ENCODE measurements around the gene SMPD4. TPM values are rescaled to one million over a fixed set of nuclear protein-coding genes. Genes with fewer than 3 reads are reported as not detected.

The SMPD4 gene
- total RNA-seq, 6 donors from 2014 or later, result 33.3 to 109 (median 44.6) TPM

DNA sequence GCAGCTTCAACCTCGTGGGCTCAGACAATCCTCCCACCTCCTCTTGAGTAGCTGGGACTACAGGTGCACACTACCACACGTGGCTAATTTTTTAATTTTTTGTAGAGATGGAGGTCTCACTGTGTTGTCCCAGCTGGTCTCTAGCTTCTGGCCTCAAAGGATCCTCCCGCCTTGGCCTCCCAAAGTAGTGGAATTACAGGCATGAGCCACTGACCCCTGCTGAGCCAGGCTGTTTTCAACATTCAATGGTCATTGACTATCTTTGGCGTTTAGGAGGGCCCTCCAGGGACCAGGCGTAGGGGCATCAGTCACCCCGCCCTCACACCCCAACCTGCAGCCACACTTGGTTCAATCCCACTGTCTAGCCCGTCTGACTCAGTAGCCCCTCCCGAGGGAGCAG lies 5.9 kb upstream of the SMPD4 start:
- ATAC-seq (ENCODE audit: low FRiP score in 2 of 2) (no peak), DNase-seq (no peak)
- Histone ChIP-seq H3K27me3 (no peaks in the 10 kb centered on the region), H3K27ac (no peak overlapping the region), H3K9me3 (no peaks in the 10 kb centered on the region), H3K36me3 (peaks cover 0 to 9% (median 0%) of the 10 kb centered on the region in 4 donors), H3K4me3 (no peak overlapping the region), H3K4me1 (peaks cover 0 to 15% (median 11%) of the 10 kb centered on the region in 4 donors)
- WGBS, 2 donors, result 90 to 93% methylated on average over 3 to 8 of the region's 8 CpGs
- TF ChIP-seq, protein P1, sequence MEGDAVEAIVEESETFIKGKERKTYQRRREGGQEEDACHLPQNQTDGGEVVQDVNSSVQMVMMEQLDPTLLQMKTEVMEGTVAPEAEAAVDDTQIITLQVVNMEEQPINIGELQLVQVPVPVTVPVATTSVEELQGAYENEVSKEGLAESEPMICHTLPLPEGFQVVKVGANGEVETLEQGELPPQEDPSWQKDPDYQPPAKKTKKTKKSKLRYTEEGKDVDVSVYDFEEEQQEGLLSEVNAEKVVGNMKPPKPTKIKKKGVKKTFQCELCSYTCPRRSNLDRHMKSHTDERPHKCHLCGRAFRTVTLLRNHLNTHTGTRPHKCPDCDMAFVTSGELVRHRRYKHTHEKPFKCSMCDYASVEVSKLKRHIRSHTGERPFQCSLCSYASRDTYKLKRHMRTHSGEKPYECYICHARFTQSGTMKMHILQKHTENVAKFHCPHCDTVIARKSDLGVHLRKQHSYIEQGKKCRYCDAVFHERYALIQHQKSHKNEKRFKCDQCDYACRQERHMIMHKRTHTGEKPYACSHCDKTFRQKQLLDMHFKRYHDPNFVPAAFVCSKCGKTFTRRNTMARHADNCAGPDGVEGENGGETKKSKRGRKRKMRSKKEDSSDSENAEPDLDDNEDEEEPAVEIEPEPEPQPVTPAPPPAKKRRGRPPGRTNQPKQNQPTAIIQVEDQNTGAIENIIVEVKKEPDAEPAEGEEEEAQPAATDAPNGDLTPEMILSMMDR (IDR thresholded peaks at IDR 0.05), result no peak
- TF ChIP-seq POLR2AphosphoS5 (IDR thresholded peaks at IDR 0.05) (no peak), EP300 (IDR thresholded peaks at IDR 0.05) (no peak), POLR2A (IDR thresholded peaks at IDR 0.05) (no peak)

DNA sequence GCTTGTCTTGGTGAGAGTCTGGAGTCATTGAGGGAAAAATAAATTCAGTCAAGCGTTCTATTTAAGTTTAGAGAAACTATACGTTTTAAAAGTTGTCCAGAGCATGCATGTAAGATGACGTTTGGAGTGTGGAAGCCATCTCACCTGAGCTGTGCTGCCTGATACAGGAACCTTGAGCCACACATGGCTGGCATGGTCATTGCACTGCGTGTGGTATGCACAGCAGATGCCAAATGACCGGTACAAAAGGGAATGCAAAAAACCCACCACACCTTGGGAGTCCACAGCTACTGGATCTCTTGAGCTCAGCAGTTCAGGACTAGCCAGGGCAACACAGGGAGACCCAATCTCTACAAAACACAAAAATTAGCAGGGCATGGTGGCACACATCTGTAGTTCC lies 5.0 kb upstream of the SMPD4 start:
- no peak overlapping the region for H3K4me3 ChIP-seq
- peaks cover 0 to 15% (median 11%) of the 10 kb centered on the region in 4 donors for H3K4me1 ChIP-seq
- H3K36me3 ChIP-seq, result peaks cover 0 to 7% (median 0%) of the 10 kb centered on the region in 4 donors
- H3K9me3 ChIP-seq, result no peaks in the 10 kb centered on the region
- DNase-seq, result no peak
- TF ChIP-seq, protein P1 (IDR thresholded peaks at IDR 0.05), result no peak
- TF ChIP-seq POLR2A (IDR thresholded peaks at IDR 0.05) (no peak), EP300 (IDR thresholded peaks at IDR 0.05) (no peak), POLR2AphosphoS5 (IDR thresholded peaks at IDR 0.05) (no peak)
- H3K27ac ChIP-seq, result no peak overlapping the region
- no peaks in the 10 kb centered on the region for H3K27me3 ChIP-seq
- 92 to 93% methylated on average over 5 of the region's 5 CpGs for WGBS, 2 donors
- ATAC-seq (ENCODE audit: low FRiP score in 2 of 2), result no peak

- ATAC-seq (ENCODE audit: low FRiP score in 2 of 2), result no peak
Observed at GRCh38 chr2:130185896-130186295, 4.5 kb upstream of the SMPD4 start.

DNA sequence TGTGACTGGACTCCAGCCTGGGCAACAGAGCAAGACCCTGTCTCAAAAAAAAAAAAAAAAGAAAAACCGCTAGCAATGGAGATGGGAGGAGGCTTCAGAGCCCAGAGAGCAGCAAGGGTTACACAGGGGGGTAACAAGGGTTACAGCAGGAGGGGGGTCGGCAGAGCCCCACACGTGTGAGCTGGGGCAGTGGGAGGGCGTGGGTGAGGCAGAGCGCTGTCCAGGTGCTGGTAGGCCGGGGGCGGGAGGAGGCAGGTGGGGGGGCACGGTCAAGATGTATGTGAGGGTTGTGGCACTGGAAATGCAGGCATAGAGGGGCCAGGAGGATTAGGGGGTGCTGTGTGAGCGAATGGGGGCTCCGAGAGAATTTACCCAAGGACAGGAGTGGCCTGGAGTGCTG lies 4.0 kb upstream of the SMPD4 start:
- 81 to 86% methylated on average over 9 to 10 of the region's 10 CpGs for WGBS, 2 donors
- Histone ChIP-seq H3K4me3 (no peak overlapping the region), H3K9me3 (no peaks in the 10 kb centered on the region), H3K4me1 (peaks cover 6 to 22% (median 16%) of the 10 kb centered on the region in 4 donors), H3K36me3 (no peaks in the 10 kb centered on the region), H3K27ac (no peak overlapping the region), H3K27me3 (no peaks in the 10 kb centered on the region)
- ATAC-seq (ENCODE audit: low FRiP score in 2 of 2), result no peak
- no peak for DNase-seq
- TF ChIP-seq, protein P1 (IDR thresholded peaks at IDR 0.05), result no peak
- TF ChIP-seq POLR2AphosphoS5 (IDR thresholded peaks at IDR 0.05) (no peak), POLR2A (IDR thresholded peaks at IDR 0.05) (no peak)

More at GRCh38 chr2:130185896-130186295, 4.5 kb upstream of the SMPD4 start:
- Histone ChIP-seq H3K36me3 (peaks cover 0 to 2% (median 0%) of the 10 kb centered on the region in 4 donors), H3K9me3 (no peaks in the 10 kb centered on the region), H3K4me1 (peaks cover under 1 to 18% (median 12%) of the 10 kb centered on the region in 4 donors), H3K27ac (no peak overlapping the region), H3K27me3 (no peaks in the 10 kb centered on the region), H3K4me3 (no peak overlapping the region)
- DNase-seq, result no peak
- WGBS, 2 donors, result 81 to 88% methylated on average over 4 of the region's 4 CpGs
- no peak for TF ChIP-seq EP300 (IDR thresholded peaks at IDR 0.05)
- TF ChIP-seq POLR2A (IDR thresholded peaks at IDR 0.05), result no peak
- TF ChIP-seq POLR2AphosphoS5 (IDR thresholded peaks at IDR 0.05), result no peak
- TF ChIP-seq, protein P1 (IDR thresholded peaks at IDR 0.05), result no peak

Measured in upper lobe of left lung (tissue), 6 donors.